IMR-90 (cell line): ENCODE measurements around the gene F12. TPM values are rescaled to one million over a fixed set of nuclear protein-coding genes. Genes with fewer than 3 reads are reported as not detected.
A peak's percentile ranks its signal among the peaks of the same experiment; 100 is the strongest.

ENCODE experiments used
- ATAC-seq: fragments of 200-7000 bp; cut with Tn5 transposase; 2 replicates; pipeline ENCODE4 v1.9.1; 2020; ENCODE audit warnings: low read depth, mild to moderate bottlenecking, moderate library complexity
- BruUV-seq: library from RNA; stranded (reverse); fragments of 400-500 nt; replicated peaks from 2 replicates; lab custom pipeline; 2021; lab: Mats Ljungman, UMichigan
- CTCF ChIA-PET: fragments of 300-600 bp; formaldehyde crosslinking; extraction: SDS; loops from one replicate; lab custom pipeline; 2021; ENCODE audit warnings: antibody characterized with exemption; lab: Yijun Ruan, JAX
- POLR2A ChIA-PET: fragments of 300-600 bp; sonication (Branson Sonifier 250); formaldehyde crosslinking; loops from one replicate; lab custom pipeline; 2022; ENCODE audit warnings: antibody characterized with exemption; ENCODE audit not compliant: unreplicated experiment; lab: Charles Lee
- DNase-seq: peaks from one replicate; pipeline ENCODE4 v3.0.0; 2013
- H2AFZ ChIP-seq: replicated peaks from 2 replicates; pipeline ENCODE3; 2013; ENCODE audit warnings: low read length, mild to moderate bottlenecking; ENCODE audit not compliant: poor library complexity
- H2AK5ac ChIP-seq: 2 replicates; pipeline ENCODE4 v1.6.1; 2013; ENCODE audit warnings: low read depth, low read length, inconsistent platforms
- H2AK9ac ChIP-seq: replicated peaks from 2 replicates; pipeline ENCODE3; 2013; ENCODE audit warnings: mild to moderate bottlenecking, low read depth, low read length, moderate library complexity; ENCODE audit not compliant: poor library complexity
- H2BK120ac ChIP-seq: 2 replicates; pipeline ENCODE4 v1.6.1; 2013; ENCODE audit warnings: low read depth, low read length, inconsistent platforms
- H2BK15ac ChIP-seq: 3 replicates; pipeline ENCODE4 v1.6.1; 2013; ENCODE audit warnings: low read depth, low read length, inconsistent platforms
- H2BK20ac ChIP-seq: 2 replicates; pipeline ENCODE4 v1.6.1; 2013; ENCODE audit warnings: low read depth, mild to moderate bottlenecking, inconsistent platforms, low read length, moderate library complexity
- H2BK5ac ChIP-seq: 2 replicates; pipeline ENCODE4 v1.6.1; 2013; ENCODE audit warnings: mild to moderate bottlenecking, low read depth, low read length, inconsistent platforms; ENCODE audit not compliant: poor library complexity, severe bottlenecking
- H3K14ac ChIP-seq: replicated peaks from 2 replicates; pipeline ENCODE4 v1.6.1; 2013; ENCODE audit warnings: low read depth, low read length, inconsistent platforms
- H3K18ac ChIP-seq: 2 replicates; pipeline ENCODE4 v1.6.1; 2013; ENCODE audit warnings: low read depth, low read length, control low read depth
- H3K23ac ChIP-seq: 2 replicates; pipeline ENCODE4 v1.6.1; 2013; ENCODE audit warnings: low read depth, low read length, inconsistent platforms
- H3K27ac ChIP-seq: 2 replicates; pipeline ENCODE4 v1.5.1; 2013; ENCODE audit warnings: mild to moderate bottlenecking, control low read depth, low read length; ENCODE audit not compliant: insufficient read depth
- H3K27me3 ChIP-seq: 2 replicates; pipeline ENCODE4 v1.6.1; 2013; ENCODE audit warnings: low read length; ENCODE audit not compliant: control insufficient read depth, insufficient read depth
- H3K36me3 ChIP-seq: 2 replicates; pipeline ENCODE4 v1.6.1; 2013; ENCODE audit warnings: low read length, mixed read lengths; ENCODE audit not compliant: control insufficient read depth, insufficient read depth
- H3K4ac ChIP-seq: 2 replicates; pipeline ENCODE4 v1.6.1; 2013; ENCODE audit warnings: low read depth, low read length, inconsistent platforms
- H3K4me1 ChIP-seq: 2 replicates; pipeline ENCODE4 v1.6.1; 2013; ENCODE audit warnings: low read length, mixed read lengths; ENCODE audit not compliant: control insufficient read depth, insufficient read depth
- H3K4me2 ChIP-seq: 2 replicates; pipeline ENCODE4 v1.6.1; 2013; ENCODE audit warnings: low read depth, mild to moderate bottlenecking, control low read depth, low read length, moderate library complexity
- H3K4me3 ChIP-seq: 2 replicates; pipeline ENCODE4 v1.5.1; 2013; ENCODE audit warnings: low read depth, mild to moderate bottlenecking, control low read depth, low read length, moderate library complexity; ENCODE audit not compliant: insufficient read depth
- H3K56ac ChIP-seq: 2 replicates; pipeline ENCODE4 v1.6.1; 2013; ENCODE audit warnings: low read length, inconsistent platforms; ENCODE audit not compliant: insufficient read depth; ENCODE audit errors: extremely low read depth
- H3K79me1 ChIP-seq, 2 experiments: 2 replicates each; pipeline ENCODE4 v1.6.1; 2013; ENCODE audit warnings: low read length in 2 of 2, inconsistent platforms in 1 of 2, low read depth in 1 of 2
- H3K9ac ChIP-seq: 2 replicates; pipeline ENCODE4 v1.6.1; 2013; ENCODE audit warnings: low read depth, low read length, control low read depth
- H3K9me1 ChIP-seq: 2 replicates; pipeline ENCODE4 v1.6.1; 2013; ENCODE audit warnings: low read length, inconsistent platforms; ENCODE audit not compliant: insufficient read depth
- H3K9me3 ChIP-seq: 2 replicates; pipeline ENCODE4 v1.6.1; 2013; ENCODE audit warnings: low read length; ENCODE audit not compliant: control insufficient read depth, insufficient read depth
- H4K20me1 ChIP-seq: 2 replicates; pipeline ENCODE4 v1.6.1; 2013; ENCODE audit warnings: low read length, inconsistent platforms; ENCODE audit not compliant: insufficient read depth
- H4K5ac ChIP-seq: 2 replicates; pipeline ENCODE4 v1.6.1; 2013; ENCODE audit warnings: mild to moderate bottlenecking, low read depth, low read length, control low read depth
- H4K8ac ChIP-seq, 2 experiments: 2 replicates each; pipeline ENCODE4 v1.6.1; 2013; ENCODE audit warnings: low read depth in 2 of 2, low read length in 2 of 2, control low read depth in 1 of 2, inconsistent platforms in 1 of 2
- H4K91ac ChIP-seq: 2 replicates; pipeline ENCODE4 v1.6.1; 2013; ENCODE audit warnings: low read depth, low read length, inconsistent platforms; ENCODE audit not compliant: insufficient read depth
- BHLHE40 ChIP-seq: fragments of 150-350 bp; IDR thresholded peaks from 2 replicates; pipeline ENCODE4 v1.6.1; 2016; ENCODE audit warnings: mild to moderate bottlenecking, low read depth, low read length
- CHD1 ChIP-seq: IDR thresholded peaks from 2 replicates; pipeline ENCODE4 v1.6.1; 2012; ENCODE audit warnings: low read depth, low read length, improper control_type of control experiment
- FOS ChIP-seq: fragments of 150-350 bp; IDR thresholded peaks from 2 replicates; pipeline ENCODE4 v1.6.1; 2016; ENCODE audit warnings: low read depth, low read length
- MAFK ChIP-seq: IDR thresholded peaks from 2 replicates; pipeline ENCODE4 v1.6.1; 2012; ENCODE audit warnings: low read depth, low read length, improper control_type of control experiment
- MXI1 ChIP-seq: IDR thresholded peaks from 2 replicates; pipeline ENCODE4 v1.6.1; 2012; ENCODE audit warnings: low read depth, mild to moderate bottlenecking, low read length, moderate library complexity, borderline replicate concordance
- NFE2L2 ChIP-seq: fragments of 150-350 bp; IDR thresholded peaks from 2 replicates; pipeline ENCODE4 v1.6.1; 2016; ENCODE audit warnings: low read depth, mild to moderate bottlenecking, low read length
- RFX5 ChIP-seq: IDR thresholded peaks from 2 replicates; pipeline ENCODE4 v1.8.0; 2012; ENCODE audit warnings: low read depth, mild to moderate bottlenecking, low read length, moderate library complexity
- USF2 ChIP-seq: fragments of 150-350 bp; IDR thresholded peaks from 2 replicates; pipeline ENCODE4 v1.6.1; 2017; ENCODE audit warnings: mild to moderate bottlenecking, antibody characterized with exemption, low read length, low read depth
- WGBS, 2 experiments: methylation state at CpG; one replicate each; pipeline versions ENCODE4 v1.1.5 to v1.1.7; 2013; ENCODE audit warnings: missing lambda C conversion rate in 2 of 2; ENCODE audit not compliant: insufficient read length in 1 of 2; ENCODE audit errors: extremely low coverage in 2 of 2; 5-methylcytosine and 5-hydroxymethylcytosine counted together
- dilution Hi-C: fragments of 300-500 bp; cut with HindIII; formaldehyde crosslinking; loops from one replicate; pipeline ENCODE4 v1.14.3; 2018; ENCODE audit warnings: low sequenced_read_pairs; ENCODE audit not compliant: unreplicated experiment
- in situ Hi-C: fragments of 300-500 bp; cut with MboI; formaldehyde crosslinking; loops from 3 replicates; pipeline ENCODE4 v1.14.3; 2019; ENCODE audit warnings: low sequenced_read_pairs, inconsistent platforms, mixed read lengths
- intact Hi-C: fragments of 100-400 bp; cut with micrococcal nuclease; formaldehyde crosslinking; loops from 2 replicates; pipeline ENCODE4 v1.10.0; 2022
- polyA plus RNA-seq, 3 experiments: library from polyadenylated mRNA; depleted of rRNA; stranded (reverse); fragments of >200 nt; gene quantifications; 2 replicates each; pipeline ENCODE4 v1.2.3, GENCODE V29; 2012; ENCODE audit warnings: low replicate concordance in 1 of 3
- total RNA-seq: library from RNA; depleted of rRNA; stranded (reverse); fragments of >200 nt; gene quantifications from 2 replicates; pipeline ENCODE4 v1.2.3, GENCODE V29; 2012
- TF ChIP-seq, protein P1 (sequence below): conservative IDR thresholded peaks from 2 replicates; pipeline ENCODE4 v1.5.1; 2012; ENCODE audit warnings: mild to moderate bottlenecking, low read depth, low read length, improper control_type of control experiment

Gene F12
- total and polyA plus RNA-seq, 2 of the 4 experiments (the other 2 are of a cell fraction): 0.36 to 1.2 TPM

DNA sequence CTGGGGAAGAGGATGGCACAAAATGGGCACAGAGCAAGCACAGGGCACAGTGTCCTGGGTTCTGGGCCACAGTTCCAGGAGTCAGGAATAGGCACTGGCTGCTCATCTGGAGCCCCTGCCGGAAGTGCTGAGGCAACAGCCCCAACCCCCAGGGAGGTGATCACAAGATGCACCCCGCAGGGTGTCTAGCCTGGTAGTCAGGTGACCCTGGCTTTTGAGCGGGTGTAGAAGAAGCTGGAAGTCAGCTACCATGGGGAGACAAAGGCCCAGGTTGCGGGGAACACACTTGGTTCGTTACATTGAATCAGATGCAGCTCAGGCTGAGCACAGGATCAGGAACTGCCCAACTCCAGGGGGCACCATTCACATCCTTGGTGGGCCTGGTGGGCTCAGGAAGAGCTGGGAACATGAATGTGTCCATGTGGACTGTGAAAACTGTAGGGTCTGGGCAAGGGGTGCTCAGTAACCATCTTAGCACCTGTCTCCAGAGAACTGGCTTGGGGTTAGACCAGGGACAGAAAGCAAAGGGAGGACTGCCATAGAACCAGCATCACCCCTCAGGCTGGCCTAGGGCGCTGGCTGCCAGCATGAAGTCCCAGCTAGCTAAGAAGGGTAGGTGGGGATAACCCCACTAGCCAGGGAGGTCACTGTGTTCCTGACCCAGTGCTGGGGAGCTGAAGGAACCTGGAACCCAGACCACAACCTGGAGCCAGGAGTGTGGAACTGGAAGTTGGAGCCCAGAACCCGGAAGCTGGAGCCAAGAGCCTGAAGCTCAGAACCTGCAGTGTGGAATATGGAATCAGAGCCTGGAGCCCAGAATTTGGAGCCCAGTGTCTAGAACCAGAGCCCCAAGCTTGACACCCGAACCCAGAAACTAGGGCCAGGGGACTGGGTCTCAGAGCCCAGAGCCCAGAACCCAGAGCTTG, 31.2 kb downstream of the F12 start:
- in situ Hi-C loops (no loop called here), dilution Hi-C loops (no loop called here), intact Hi-C loops (no loop called here)
- Histone ChIP-seq H3K9me3 (no peaks in the 10 kb centered on the region), H2AK9ac (no peak overlapping the region), H3K27me3 (peaks cover 17% of the 10 kb centered on the region), H2BK5ac (no peak overlapping the region), H2BK120ac (peak overlapping the region; percentile 18; the same call in 1 of the 2 replicates), H3K4me1 (peaks cover 9% of the 10 kb centered on the region; the same call in 1 of the 2 replicates), H2BK20ac (0 out of 2 replicates have a peak overlapping the region, but pooled peaks have one; percentile 49), H3K9me1 (peaks cover 6% of the 10 kb centered on the region; the same call in 1 of the 2 replicates), H4K91ac (0 out of 2 replicates have a peak overlapping the region, but pooled peaks have one; percentile 26), H2AK5ac (peak overlapping the region; percentile 24; the same call in 1 of the 2 replicates), H2BK15ac (peak overlapping the region; percentile 71; the same call in 1 of the 3 replicates), H4K8ac (no peak overlapping the region), H2AFZ (no peak overlapping the region), H3K4ac (no peak overlapping the region; the same call in 1 of the 2 replicates), H3K14ac (no peak overlapping the region), H3K9ac (no peak overlapping the region), H3K4me3 (no peak overlapping the region), H4K5ac (no peak overlapping the region), H3K4me2 (no peak overlapping the region), H3K36me3 (no peaks in the 10 kb centered on the region), H3K27ac (no peak overlapping the region), H3K79me1 (no peaks in the 10 kb centered on the region), H4K20me1 (no peaks in the 10 kb centered on the region; the same call in 1 of the 2 replicates), H3K23ac (no peak overlapping the region), H3K56ac (no peak overlapping the region), H3K18ac (no peak overlapping the region)
- ATAC-seq (no peak), DNase-seq (no peak)
- ChIA-PET POLR2A (no interaction called here), CTCF (interaction anchor here (2.4 kb wide), 1 partner anchor 11 kb away, joined by 14 read pairs; no protein-coding TSS in a partner anchor)
- WGBS, 2 experiments: 91% methylated on average over 4 of the region's 8 CpGs; no CpG with 5 or more reads in 1 of the 2 experiments
- no peak for TF ChIP-seq NFE2L2
- TF ChIP-seq, protein P1, sequence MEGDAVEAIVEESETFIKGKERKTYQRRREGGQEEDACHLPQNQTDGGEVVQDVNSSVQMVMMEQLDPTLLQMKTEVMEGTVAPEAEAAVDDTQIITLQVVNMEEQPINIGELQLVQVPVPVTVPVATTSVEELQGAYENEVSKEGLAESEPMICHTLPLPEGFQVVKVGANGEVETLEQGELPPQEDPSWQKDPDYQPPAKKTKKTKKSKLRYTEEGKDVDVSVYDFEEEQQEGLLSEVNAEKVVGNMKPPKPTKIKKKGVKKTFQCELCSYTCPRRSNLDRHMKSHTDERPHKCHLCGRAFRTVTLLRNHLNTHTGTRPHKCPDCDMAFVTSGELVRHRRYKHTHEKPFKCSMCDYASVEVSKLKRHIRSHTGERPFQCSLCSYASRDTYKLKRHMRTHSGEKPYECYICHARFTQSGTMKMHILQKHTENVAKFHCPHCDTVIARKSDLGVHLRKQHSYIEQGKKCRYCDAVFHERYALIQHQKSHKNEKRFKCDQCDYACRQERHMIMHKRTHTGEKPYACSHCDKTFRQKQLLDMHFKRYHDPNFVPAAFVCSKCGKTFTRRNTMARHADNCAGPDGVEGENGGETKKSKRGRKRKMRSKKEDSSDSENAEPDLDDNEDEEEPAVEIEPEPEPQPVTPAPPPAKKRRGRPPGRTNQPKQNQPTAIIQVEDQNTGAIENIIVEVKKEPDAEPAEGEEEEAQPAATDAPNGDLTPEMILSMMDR: no peak
- TF ChIP-seq RFX5: no peak
- TF ChIP-seq CHD1: no peak
- no peak for TF ChIP-seq FOS
- no peak for TF ChIP-seq MAFK
- no peak for TF ChIP-seq MXI1
- TF ChIP-seq USF2: no peak
- no peak for TF ChIP-seq BHLHE40
- BruUV-seq: no TSS peak
